ENCODE measurements around the gene GSK3A.

GRCh38 chr19:42225718-42226292 is 16.6 kb downstream of the GSK3A start:
- no peak for TF ChIP-seq BACH1 (tag; IDR thresholded peaks at IDR 0.05)
- TF ChIP-seq THRB (CRISPR knock-in tag; conservative IDR thresholded peaks at IDR 0.05) = no peak
- TF ChIP-seq ZNF143 (CRISPR knock-in tag; IDR thresholded peaks at IDR 0.05) = no peak
- TF ChIP-seq USF2 (CRISPR knock-in tag; IDR thresholded peaks at IDR 0.05) = no peak
- TF ChIP-seq SP1 (CRISPR knock-in tag; IDR thresholded peaks at IDR 0.05) = no peak
- no peak for TF ChIP-seq CEBPB (tag; IDR thresholded peaks at IDR 0.05)
- no peak for TF ChIP-seq ATF7 (IDR thresholded peaks at IDR 0.05)
- TF ChIP-seq NFRKB (IDR thresholded peaks at IDR 0.05; ENCODE audit: low read depth) = no peak
- TF ChIP-seq ELF4 (CRISPR knock-in tag; IDR thresholded peaks at IDR 0.05) = no peak
- TF ChIP-seq E2F5 (CRISPR knock-in tag; IDR thresholded peaks at IDR 0.05) = no peak
- no peak for TF ChIP-seq SMAD1 (IDR thresholded peaks at IDR 0.05; ENCODE audit: low read depth, low read length, partially characterized antibody)
